Mesodermal cell (in vitro differentiated cells): ENCODE measurements around the gene FAM50B.
A peak's percentile ranks its signal among the peaks of the same experiment; 100 is the strongest.

Source experiments
- H3K27ac ChIP-seq: 2 replicates; pipeline ENCODE4 v1.7.0; 2013; ENCODE audit warnings: mild to moderate bottlenecking, low read depth, low read length, moderate library complexity; ENCODE audit not compliant: severe bottlenecking
- H3K36me3 ChIP-seq: 2 replicates; pipeline ENCODE4 v1.7.1; 2013; ENCODE audit warnings: mild to moderate bottlenecking, low read length, moderate library complexity; ENCODE audit not compliant: control insufficient read depth, insufficient read depth
- H3K4me1 ChIP-seq: one replicate; pipeline ENCODE4 v1.7.1; 2013; ENCODE audit warnings: mild to moderate bottlenecking, low read length; ENCODE audit not compliant: insufficient read depth, control insufficient read depth, poor library complexity, severe bottlenecking
- H3K4me3 ChIP-seq: 2 replicates; pipeline ENCODE4 v1.7.0; 2013; ENCODE audit warnings: low read length, control low read depth, mild to moderate bottlenecking; ENCODE audit not compliant: insufficient read depth, poor library complexity, severe bottlenecking; ENCODE audit errors: extremely low read depth
- H3K9me3 ChIP-seq: 2 replicates; pipeline ENCODE4 v1.7.1; 2013; ENCODE audit warnings: mild to moderate bottlenecking, low read length, moderate library complexity; ENCODE audit not compliant: control insufficient read depth
- WGBS, 2 experiments: methylation state at CpG; one replicate each; pipeline ENCODE4 v1.1.5; 2013; ENCODE audit warnings: missing lambda C conversion rate in 2 of 2; ENCODE audit not compliant: insufficient coverage in 2 of 2; 5-methylcytosine and 5-hydroxymethylcytosine counted together

FAM50B gene

DNA sequence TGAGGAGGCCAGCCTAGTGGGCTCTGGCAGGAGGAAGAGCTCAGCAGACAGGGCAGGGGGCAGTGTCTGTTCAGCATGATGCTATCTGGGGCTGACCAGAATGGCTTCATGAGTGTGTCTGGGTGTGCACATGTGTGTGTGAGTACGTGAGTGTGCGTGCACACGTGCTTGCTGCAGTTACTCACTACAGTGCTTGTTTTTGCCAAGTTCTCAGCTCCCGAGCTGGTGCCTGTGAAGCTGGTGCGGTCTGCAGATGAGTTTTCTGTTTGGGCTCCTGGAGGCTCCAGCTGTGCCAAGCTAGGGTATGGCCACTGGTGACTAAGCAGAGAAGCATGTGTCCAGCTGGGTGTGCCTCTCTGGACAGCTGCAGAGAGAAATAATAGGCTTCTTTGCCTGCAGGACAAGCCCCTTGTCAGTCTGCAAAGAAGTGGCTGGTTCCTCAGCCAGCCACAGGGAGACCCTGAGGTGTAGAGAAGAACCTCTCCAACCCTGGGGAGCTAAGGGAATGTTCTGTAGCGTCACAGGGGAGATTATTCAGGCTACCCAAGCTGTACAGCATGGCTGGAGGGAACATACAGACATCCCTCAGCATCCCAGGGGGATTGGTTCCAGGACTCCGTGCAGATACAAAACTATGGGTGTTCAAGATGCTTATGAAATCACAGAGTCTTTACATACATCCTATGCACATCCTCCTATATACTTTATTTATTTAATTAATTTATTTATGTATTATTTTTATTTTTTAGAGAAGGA lies 40.2 kb upstream of the FAM50B start:
- H3K4me1 ChIP-seq: peaks cover 49% of the 10 kb centered on the region
- no peak overlapping the region for H3K4me3 ChIP-seq
- H3K27ac ChIP-seq: peak overlapping the region; percentile 74
- WGBS, 2 experiments: 77 to 88% methylated on average over 6 of the region's 7 CpGs
- H3K9me3 ChIP-seq: no peaks in the 10 kb centered on the region
- no peaks in the 10 kb centered on the region for H3K36me3 ChIP-seq

GRCh38 chr6:3809515-3809891 lies 39.7 kb upstream of the FAM50B start:
- Histone ChIP-seq H3K36me3 (no peaks in the 10 kb centered on the region), H3K27ac (no peak overlapping the region), H3K4me1 (peaks cover 49% of the 10 kb centered on the region), H3K4me3 (no peak overlapping the region), H3K9me3 (no peaks in the 10 kb centered on the region)
- no CpG with 5 or more reads among the region's 1 CpG for WGBS, 2 experiments

- Histone ChIP-seq H3K9me3 (no peaks in the 10 kb centered on the region), H3K4me1 (peaks cover 49% of the 10 kb centered on the region), H3K4me3 (no peak overlapping the region), H3K36me3 (no peaks in the 10 kb centered on the region), H3K27ac (no peak overlapping the region)
- WGBS, 2 experiments: 97 to 98% methylated on average over 6 to 9 of the region's 9 CpGs
Observed at GRCh38 chr6:3809982-3810381, 39.2 kb upstream of the FAM50B start.

GRCh38 chr6:3811191-3811590 lies 38.0 kb upstream of the FAM50B start:
- WGBS, 2 experiments: 87 to 100% methylated on average over 2 of the region's 2 CpGs
- H3K27ac ChIP-seq: no peak overlapping the region
- no peak overlapping the region for H3K4me3 ChIP-seq
- H3K9me3 ChIP-seq: no peaks in the 10 kb centered on the region
- no peaks in the 10 kb centered on the region for H3K36me3 ChIP-seq
- peaks cover 41% of the 10 kb centered on the region for H3K4me1 ChIP-seq

- Histone ChIP-seq H3K9me3 (no peaks in the 10 kb centered on the region), H3K4me1 (peaks cover 36% of the 10 kb centered on the region)
- no CpG with 5 or more reads among the region's 3 CpGs for WGBS, 2 experiments
Observed at GRCh38 chr6:3812596-3812995, 36.6 kb upstream of the FAM50B start.

GRCh38 chr6:3813150-3813780 lies 35.9 kb upstream of the FAM50B start:
- peaks cover 32% of the 10 kb centered on the region for H3K4me1 ChIP-seq
- 72 to 81% methylated on average over 12 to 13 of the region's 13 CpGs for WGBS, 2 experiments
- H3K36me3 ChIP-seq: no peaks in the 10 kb centered on the region
- no peak overlapping the region for H3K4me3 ChIP-seq
- H3K9me3 ChIP-seq: no peaks in the 10 kb centered on the region
- peak overlapping the region; percentile 57 for H3K27ac ChIP-seq

More at GRCh38 chr6:3812596-3812995, 36.6 kb upstream of the FAM50B start:
- H3K27ac ChIP-seq: no peak overlapping the region
- no peaks in the 10 kb centered on the region for H3K36me3 ChIP-seq
- no peak overlapping the region for H3K4me3 ChIP-seq

- no peaks in the 10 kb centered on the region for H3K9me3 ChIP-seq
Observed at GRCh38 chr6:3813918-3814317, 35.3 kb upstream of the FAM50B start.

DNA sequence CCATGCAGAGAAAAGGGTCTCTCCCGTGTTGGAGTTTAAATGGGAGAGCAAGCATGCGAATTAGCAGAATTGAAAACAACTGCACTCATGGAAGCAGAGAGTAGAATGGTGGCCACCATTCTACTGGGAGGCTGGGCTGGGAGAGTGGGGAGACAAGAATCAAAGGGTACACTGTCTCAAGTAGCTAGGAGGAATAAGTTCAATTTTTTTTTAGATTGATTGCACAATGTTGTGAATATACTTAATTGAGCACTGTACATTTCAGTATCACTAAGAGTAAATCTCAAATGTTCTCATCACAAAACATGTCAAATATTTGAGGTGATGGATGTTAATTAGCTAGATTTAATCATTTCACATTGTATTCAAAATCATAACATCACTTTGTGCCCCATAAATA lies 34.6 kb upstream of the FAM50B start:
- Histone ChIP-seq H3K27ac (no peak overlapping the region), H3K4me1 (peaks cover 19% of the 10 kb centered on the region), H3K4me3 (no peak overlapping the region), H3K9me3 (no peaks in the 10 kb centered on the region), H3K36me3 (no peaks in the 10 kb centered on the region)
- 93 to 95% methylated on average over 2 of the region's 2 CpGs for WGBS, 2 experiments

More at GRCh38 chr6:3813918-3814317, 35.3 kb upstream of the FAM50B start:
- Histone ChIP-seq H3K4me1 (peaks cover 25% of the 10 kb centered on the region), H3K36me3 (no peaks in the 10 kb centered on the region), H3K27ac (peak overlapping the region; percentile 57), H3K4me3 (no peak overlapping the region)
- WGBS, 2 experiments: 95 to 98% methylated on average over 9 to 13 of the region's 15 CpGs

- H3K4me1 ChIP-seq: peaks cover 20% of the 10 kb centered on the region
- H3K9me3 ChIP-seq: no peaks in the 10 kb centered on the region
- no peaks in the 10 kb centered on the region for H3K36me3 ChIP-seq
- no peak overlapping the region for H3K27ac ChIP-seq
- 91 to 100% methylated on average over 1 to 2 of the region's 2 CpGs for WGBS, 2 experiments
- no peak overlapping the region for H3K4me3 ChIP-seq
Observed at GRCh38 chr6:3816251-3816650, 32.9 kb upstream of the FAM50B start.

- H3K4me1 ChIP-seq: peaks cover 17% of the 10 kb centered on the region
- WGBS, 2 experiments: 89 to 94% methylated on average over 9 to 10 of the region's 12 CpGs
- no peaks in the 10 kb centered on the region for H3K9me3 ChIP-seq
- no peak overlapping the region for H3K27ac ChIP-seq
- H3K36me3 ChIP-seq: no peaks in the 10 kb centered on the region
- H3K4me3 ChIP-seq: no peak overlapping the region
Observed at GRCh38 chr6:3819161-3820110, 29.7 kb upstream of the FAM50B start.
